GM12878 (cell line): ENCODE results near the gene CFAP70. TPM values are rescaled to one million over a fixed set of nuclear protein-coding genes. Genes with fewer than 3 reads are reported as not detected.

Experiments
- ATAC-seq: fragments of 200-7000 bp; cut with Tn5 transposase; 3 replicates; pipeline ENCODE4 v1.9.1; 2020; ENCODE audit warnings: mild to moderate bottlenecking, moderate library complexity
- BruUV-seq: library from RNA; stranded (reverse); fragments of 400-500 nt; replicated peaks from 2 replicates; lab custom pipeline; 2021; lab: Mats Ljungman, UMichigan
- CTCF ChIA-PET: fragments of 300-600 bp; sonication (Branson Sonifier 250); formaldehyde crosslinking; extraction: SDS; loops from one replicate; lab custom pipeline; 2021; ENCODE audit warnings: inconsistent platforms; lab: Yijun Ruan, JAX
- POLR2A ChIA-PET: fragments of 350-600 bp; formaldehyde crosslinking; extraction: SDS; loops from one replicate; lab custom pipeline; 2021; ENCODE audit warnings: inconsistent platforms; lab: Charles Lee
- RAD21 ChIA-PET: fragments of 300-600 bp; sonication (Branson Sonifier 250); formaldehyde crosslinking; loops from one replicate; lab custom pipeline; 2023; ENCODE audit warnings: antibody characterized with exemption; ENCODE audit not compliant: unreplicated experiment; lab: Charles Lee
- SMC1A ChIA-PET: fragments of 300-600 bp; sonication (Branson Sonifier 250); formaldehyde crosslinking; loops from one replicate; lab custom pipeline; 2023; ENCODE audit not compliant: unreplicated experiment, uncharacterized antibody; lab: Charles Lee
- DNase-seq: peaks from one replicate; pipeline ENCODE4 v3.0.0-alpha.2; 2011; ENCODE audit warnings: low read depth, low spot score
- FAIRE-seq: peaks from 3 replicates; lab custom pipeline; 2011; peaks lifted over from hg19 to GRCh38; lab: Jason Lieb, UNC
- H2AFZ ChIP-seq: 2 replicates; pipeline ENCODE4 v1.6.0; 2011; ENCODE audit warnings: low read depth, low read length, control low read depth; ENCODE audit not compliant: control insufficient read depth
- H3K27ac ChIP-seq: 2 replicates; pipeline ENCODE4 v1.5.1; 2011; ENCODE audit warnings: control low read depth; ENCODE audit not compliant: control insufficient read depth, insufficient read depth
- H3K27me3 ChIP-seq, 2 experiments: replicated peaks in 1 of 2; 2 replicates each; pipeline versions ENCODE4 v1.6.0 to v1.6.1; 2011; ENCODE audit warnings: low read length in 1 of 2; ENCODE audit not compliant: control insufficient read depth in 2 of 2, insufficient read depth in 2 of 2
- H3K36me3 ChIP-seq, 2 experiments: 2 replicates each; pipeline ENCODE4 v1.5.1; 2011; ENCODE audit warnings: low read length in 1 of 2; ENCODE audit not compliant: control insufficient read depth in 2 of 2, insufficient read depth in 2 of 2
- H3K4me1 ChIP-seq: 2 replicates; pipeline ENCODE4 v1.6.1; 2011; ENCODE audit warnings: mild to moderate bottlenecking, low read length, moderate library complexity, mixed read lengths; ENCODE audit not compliant: control insufficient read depth, insufficient read depth
- H3K4me2 ChIP-seq: 2 replicates; pipeline ENCODE4 v1.6.0; 2011; ENCODE audit warnings: control low read depth; ENCODE audit not compliant: control insufficient read depth, insufficient read depth
- H3K4me3 ChIP-seq: fragments of 200-600 bp; sonication (generic); 2 replicates; pipeline ENCODE4 v1.5.1; 2016
- H3K79me2 ChIP-seq: 2 replicates; pipeline ENCODE4 v1.6.0; 2011; ENCODE audit warnings: low read length; ENCODE audit not compliant: control insufficient read depth, insufficient read depth
- H3K9ac ChIP-seq: 2 replicates; pipeline ENCODE4 v1.8.0; 2011; ENCODE audit warnings: low read length, control low read depth, mixed read lengths; ENCODE audit not compliant: control insufficient read depth, insufficient read depth
- H3K9me3 ChIP-seq: replicated peaks from 3 replicates; pipeline ENCODE4 v1.5.1; 2011; ENCODE audit warnings: mild to moderate bottlenecking, low read length; ENCODE audit not compliant: control insufficient read depth, insufficient read depth
- H4K20me1 ChIP-seq: 2 replicates; pipeline ENCODE4 v1.6.0; 2011; ENCODE audit not compliant: control insufficient read depth, insufficient read depth
- BRCA1 ChIP-seq: IDR thresholded peaks from 2 replicates; pipeline ENCODE4 v1.6.1; 2011; ENCODE audit warnings: low read depth, low read length, improper control_type of control experiment
- IRF4 ChIP-seq: IDR thresholded peaks from 2 replicates; pipeline ENCODE4 v1.6.1; 2011; ENCODE audit warnings: low read depth, low read length
- POLR2AphosphoS2 ChIP-seq: IDR thresholded peaks from 2 replicates; pipeline ENCODE4 v1.6.1; 2011; ENCODE audit warnings: low read depth, mild to moderate bottlenecking, low read length, improper control_type of control experiment, moderate library complexity
- RB1 ChIP-seq: fragments of 450-650 bp; formaldehyde crosslinking; IDR thresholded peaks from 2 replicates; pipeline ENCODE4 v1.6.1; 2017; ENCODE audit warnings: mild to moderate bottlenecking, borderline replicate concordance
- SPI1 ChIP-seq: IDR thresholded peaks from 2 replicates; pipeline ENCODE4 v1.6.1; 2011; ENCODE audit warnings: low read depth, mild to moderate bottlenecking, low read length, moderate library complexity, borderline replicate concordance; ENCODE audit not compliant: insufficient read depth
- ZNF274 ChIP-seq: IDR thresholded peaks from one replicate; pipeline ENCODE4 v1.8.0; 2011; ENCODE audit not compliant: insufficient read length, insufficient read depth
- ZSCAN29 ChIP-seq: fragments of 450-650 bp; IDR thresholded peaks from 2 replicates; pipeline ENCODE4 v1.6.1; 2017; ENCODE audit warnings: mild to moderate bottlenecking, moderate library complexity
- WGBS: methylation state at CpG from one replicate; pipeline ENCODE4 v1.1.6; 2016; ENCODE audit warnings: low lambda C conversion rate; ENCODE audit not compliant: insufficient replicate concordance, insufficient coverage; ENCODE audit errors: missing lambda C conversion rate; 5-methylcytosine and 5-hydroxymethylcytosine counted together
- in situ Hi-C: fragments of 300-500 bp; cut with MboI; formaldehyde crosslinking; loops from 9 replicates; pipeline ENCODE4 v1.14.3; 2018; ENCODE audit warnings: mixed read lengths
- intact Hi-C: fragments of 100-400 bp; cut with micrococcal nuclease; formaldehyde crosslinking; loops from one replicate; pipeline ENCODE4 v1.14.2; 2022; ENCODE audit not compliant: unreplicated experiment
- polyA plus RNA-seq, 11 experiments: library from polyadenylated mRNA; depleted of rRNA in 4 of 11; unstranded in 6 of 11; stranded (reverse) in 5 of 11; fragments of >200 nt; fragmentation: Nextera tagmentation in 4 of 11; fragmentation: Illumina TruSeq in 1 of 11; extraction: Ambion mirVana in 4 of 11; extraction: Trizol in 1 of 11; gene quantifications; 1 replicate in 1 of 11; 2 replicates in 10 of 11; pipeline versions ENCODE4 v1.2.1 to v1.2.3, GENCODE V29; 2011 to 2016; ENCODE audit warnings: inconsistent platforms in 2 of 11, missing spikeins in 2 of 11, low read depth in 1 of 11
- total RNA-seq, 4 experiments: library from RNA; depleted of rRNA in 3 of 4; stranded (reverse); fragments of >200 nt in 3 of 4; fragmentation: Illumina TruSeq in 1 of 4; extraction: Trizol in 1 of 4; gene quantifications; 2 replicates each; pipeline versions ENCODE4 v1.2.1 to v1.2.3, GENCODE V29; 2013 to 2021
- TF ChIP-seq, protein P1 (sequence below): fragments of 450-650 bp; IDR thresholded peaks from 2 replicates; pipeline ENCODE4 v1.6.1; 2016; ENCODE audit warnings: mild to moderate bottlenecking

CFAP70 gene
- total and polyA plus RNA-seq, 10 of the 15 experiments (the other 5 are each of a cell fraction or from before 2014, with no cell fraction given): 0.21 to 1.1 (median 0.42) TPM

DNA sequence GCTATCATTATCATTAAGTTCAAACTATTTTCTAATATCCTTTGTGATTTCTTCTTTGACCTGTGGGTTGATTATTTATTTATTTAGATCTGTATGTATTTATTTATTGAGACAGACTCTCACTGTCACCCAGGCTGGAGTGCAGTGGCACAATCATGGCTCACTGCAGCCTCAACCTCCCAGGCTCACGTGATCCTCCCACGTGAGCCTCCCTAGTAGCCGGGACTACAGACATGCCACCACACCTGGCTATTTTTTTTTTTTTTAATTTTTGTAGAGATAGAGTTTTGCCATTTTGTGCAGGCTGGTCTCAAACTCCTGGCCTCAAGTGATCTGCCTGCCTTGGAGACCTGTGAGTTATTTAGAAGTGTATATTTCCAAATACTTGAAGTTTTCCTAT lies 77.6 kb downstream of the CFAP70 start:
- Histone ChIP-seq H3K9me3 (no peaks in the 10 kb centered on the region), H3K36me3 (no peaks in the 10 kb centered on the region), H3K79me2 (no peaks in the 10 kb centered on the region), H3K27me3 (no peaks in the 10 kb centered on the region; a peak in 1 of 4 replicates), H3K4me1 (no peaks in the 10 kb centered on the region), H3K4me3 (no peak overlapping the region), H3K27ac (no peak overlapping the region), H3K9ac (no peak overlapping the region), H4K20me1 (no peaks in the 10 kb centered on the region), H3K4me2 (no peak overlapping the region), H2AFZ (no peak overlapping the region)
- intact Hi-C loops: no loop called here
- CTCF ChIA-PET: interaction anchor here (1.3 kb wide), 1 partner anchor 17 kb away, joined by 7 read pairs; no protein-coding TSS in a partner anchor
- SMC1A ChIA-PET: interaction anchor here (2.2 kb wide), 1 partner anchor 13 kb away, joined by 5 read pairs; no protein-coding TSS in a partner anchor
- 55% methylated on average over 3 of the region's 3 CpGs for WGBS
- FAIRE-seq (no peak), DNase-seq (no peak), ATAC-seq (no peak)
- TF ChIP-seq BRCA1: no peak
- TF ChIP-seq SPI1: no peak
- no peak for TF ChIP-seq ZNF274
- TF ChIP-seq IRF4: no peak
- no peak for TF ChIP-seq ZSCAN29
- TF ChIP-seq, protein P1, sequence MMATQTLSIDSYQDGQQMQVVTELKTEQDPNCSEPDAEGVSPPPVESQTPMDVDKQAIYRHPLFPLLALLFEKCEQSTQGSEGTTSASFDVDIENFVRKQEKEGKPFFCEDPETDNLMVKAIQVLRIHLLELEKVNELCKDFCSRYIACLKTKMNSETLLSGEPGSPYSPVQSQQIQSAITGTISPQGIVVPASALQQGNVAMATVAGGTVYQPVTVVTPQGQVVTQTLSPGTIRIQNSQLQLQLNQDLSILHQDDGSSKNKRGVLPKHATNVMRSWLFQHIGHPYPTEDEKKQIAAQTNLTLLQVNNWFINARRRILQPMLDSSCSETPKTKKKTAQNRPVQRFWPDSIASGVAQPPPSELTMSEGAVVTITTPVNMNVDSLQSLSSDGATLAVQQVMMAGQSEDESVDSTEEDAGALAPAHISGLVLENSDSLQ: no peak
- TF ChIP-seq RB1: no peak
- TF ChIP-seq POLR2AphosphoS2: no peak
- BruUV-seq: no TSS peak
- in situ Hi-C loops: no loop called here
- RAD21 ChIA-PET: no interaction called here
- POLR2A ChIA-PET: no interaction called here
